NCI-H2196 (cell line): Measurements from ENCODE around the gene RANBP10.
"Not testable (repeated sequence)": the region's sequence is repeated elsewhere in the genome, so short reads cannot be mapped to it uniquely, and the experiment has no call there.

Experiments
- DNase-seq: peaks from one replicate; lab custom pipeline; 2025; ENCODE audit not compliant: unreplicated experiment; lab: John Stamatoyannopoulos, UW

RANBP10 gene

GRCh38 chr16:67806428-67807147 lies at the start of gene RANBP10, which contains the start of gene TSNAXIP1:
RANBP10 (minus strand) TSS chr16:67806560; CDS start chr16:67806536, 24 bp downstream.
TSNAXIP1 (plus strand) TSS chr16:67806889; CDS start chr16:67807150, 261 bp downstream.
- peak; percentile 92 for DNase-seq

- no peak for DNase-seq
Measured at GRCh38 chr16:67855789-67856188, 49.4 kb upstream of the RANBP10 start.

- no peak for DNase-seq
Measured at GRCh38 chr16:67853670-67854069, 47.3 kb upstream of the RANBP10 start.

GRCh38 chr16:67848118-67848517 lies 41.8 kb upstream of the RANBP10 start:
- no peak for DNase-seq

- DNase-seq, result no peak
Measured at GRCh38 chr16:67847064-67847861, 40.9 kb upstream of the RANBP10 start, which contains the start of gene CENPT. CENPT (minus strand) TSS chr16:67847693; CDS start chr16:67833859, 13,834 bp downstream.

GRCh38 chr16:67846320-67847063 lies 40.1 kb upstream of the RANBP10 start, which contains the start of gene NUTF2:
NUTF2 (plus strand) TSS chr16:67846933; CDS start chr16:67865131, 18,198 bp downstream.
- peak; percentile 85 for DNase-seq

GRCh38 chr16:67846063-67846319 lies 39.6 kb upstream of the RANBP10 start:
- DNase-seq, result no peak

- no peak for DNase-seq
Measured at GRCh38 chr16:67845291-67846062, 39.1 kb upstream of the RANBP10 start.

- DNase-seq, result no peak
Measured at GRCh38 chr16:67844497-67844896, 38.1 kb upstream of the RANBP10 start.

GRCh38 chr16:67843343-67843765 lies 37.0 kb upstream of the RANBP10 start:
- DNase-seq, result no peak

GRCh38 chr16:67842509-67843342 lies 36.4 kb upstream of the RANBP10 start:
- no peak for DNase-seq

GRCh38 chr16:67841816-67842508 lies 35.6 kb upstream of the RANBP10 start, which contains the start of gene THAP11:
THAP11 (plus strand) TSS chr16:67842320; CDS start chr16:67842555, 235 bp downstream.
- peak; percentile 85 for DNase-seq

- DNase-seq, result no peak
Measured at GRCh38 chr16:67841198-67841815, 34.9 kb upstream of the RANBP10 start.

- DNase-seq, result no peak
Measured at GRCh38 chr16:67837811-67838210, 31.5 kb upstream of the RANBP10 start.

GRCh38 chr16:67837190-67837589 lies 30.8 kb upstream of the RANBP10 start:
- DNase-seq, result not testable (repeated sequence)

- no peak for DNase-seq
Measured at GRCh38 chr16:67834242-67834614, 27.9 kb upstream of the RANBP10 start.

GRCh38 chr16:67833415-67834241 lies 27.3 kb upstream of the RANBP10 start:
- DNase-seq, result peak; percentile 77

- no peak for DNase-seq
Measured at GRCh38 chr16:67833030-67833414, 26.7 kb upstream of the RANBP10 start.
